Activated CD8-positive, alpha-beta memory T cell treated with anti-CD3 and anti-CD28 coated beads, Interleukin-2, amount 50 U/mL, for 24 hours (primary cell): ENCODE data around the gene RNF167.
A peak's percentile ranks its signal among the peaks of the same experiment; 100 is the strongest.

Source experiments
- DNase-seq: peaks from one replicate; pipeline ENCODE4 v3.0.0-alpha.2; 2020; ENCODE audit errors: extremely low read depth

The RNF167 gene

GRCh38 chr17:4939796-4940554 lies at the start of gene RNF167, which contains the start of gene SLC25A11:
Gene RNF167, plus strand, starts transcription at chr17:4940268. Its CDS starts 642 bp downstream, at chr17:4940910.
Gene SLC25A11, minus strand, starts transcription at chr17:4940046. Its CDS starts 136 bp downstream, at chr17:4939910.
- peak; percentile 90 for DNase-seq

DNA sequence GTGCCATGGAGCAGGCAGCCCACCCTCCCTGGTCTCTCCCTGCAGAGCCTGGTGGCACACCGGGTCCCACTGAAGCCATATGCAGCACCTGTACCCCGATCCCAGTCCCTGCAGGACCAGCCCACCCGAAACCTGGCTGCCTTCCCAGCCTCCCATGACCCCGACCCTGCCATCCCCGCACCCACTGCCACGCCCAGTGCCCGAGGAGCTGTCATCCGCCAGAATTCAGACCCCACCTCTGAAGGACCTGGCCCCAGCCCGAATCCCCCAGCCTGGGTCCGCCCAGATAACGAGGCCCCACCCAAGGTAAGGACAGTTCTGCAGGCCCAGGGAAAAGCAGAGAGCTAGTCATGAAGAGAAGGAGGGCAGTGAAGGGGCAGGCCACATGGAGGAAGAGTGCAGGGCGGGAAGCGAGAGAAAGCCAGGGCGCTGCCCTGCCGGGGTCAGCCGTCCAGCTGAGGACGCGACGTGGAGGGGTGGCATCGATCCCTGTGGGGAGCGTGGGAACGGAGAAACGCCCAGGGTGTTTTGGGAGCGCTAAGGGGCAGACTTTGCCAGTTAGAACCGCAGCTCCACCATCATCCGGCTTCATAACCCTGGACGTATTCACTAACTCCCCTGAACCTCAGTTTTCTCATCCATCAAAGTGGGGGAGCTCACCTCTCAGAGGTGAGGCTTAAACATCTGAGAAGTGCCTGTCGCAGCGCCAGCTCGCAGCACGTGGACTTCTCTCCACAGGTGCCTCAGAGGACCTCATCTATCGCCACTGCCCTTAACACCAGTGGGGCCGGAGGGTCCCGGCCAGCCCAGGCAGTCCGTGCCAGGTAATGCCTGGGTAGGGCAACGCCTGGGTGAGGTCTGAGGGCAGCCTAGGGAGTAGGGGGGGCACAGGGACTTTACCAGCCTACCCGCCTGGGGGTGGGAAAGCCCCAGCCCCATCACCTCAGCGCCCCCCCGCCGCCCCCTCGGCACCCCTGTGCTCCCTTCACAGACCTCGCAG lies 48.4 kb upstream of the RNF167 start:
- DNase-seq: no peak

GRCh38 chr17:4892499-4893221 lies 47.4 kb upstream of the RNF167 start:
- no peak for DNase-seq

DNA sequence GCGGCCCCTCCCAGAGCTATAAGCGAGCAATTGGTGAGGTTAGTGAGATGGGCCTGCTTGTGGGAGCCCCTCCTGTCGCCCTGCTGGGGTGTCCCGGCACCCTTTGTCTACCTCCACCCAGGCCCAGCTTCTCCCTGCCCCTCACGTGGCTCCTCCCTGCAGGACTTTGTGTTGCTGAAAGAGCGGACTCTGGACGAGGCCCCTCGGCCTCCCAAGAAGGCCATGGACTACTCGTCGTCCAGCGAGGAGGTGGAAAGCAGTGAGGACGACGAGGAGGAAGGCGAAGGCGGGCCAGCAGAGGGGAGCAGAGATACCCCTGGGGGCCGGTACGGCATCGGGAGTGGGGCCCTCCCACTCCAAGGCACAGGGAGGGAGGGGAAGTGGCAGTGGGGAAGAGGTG lies 46.8 kb upstream of the RNF167 start:
- no peak for DNase-seq

DNA sequence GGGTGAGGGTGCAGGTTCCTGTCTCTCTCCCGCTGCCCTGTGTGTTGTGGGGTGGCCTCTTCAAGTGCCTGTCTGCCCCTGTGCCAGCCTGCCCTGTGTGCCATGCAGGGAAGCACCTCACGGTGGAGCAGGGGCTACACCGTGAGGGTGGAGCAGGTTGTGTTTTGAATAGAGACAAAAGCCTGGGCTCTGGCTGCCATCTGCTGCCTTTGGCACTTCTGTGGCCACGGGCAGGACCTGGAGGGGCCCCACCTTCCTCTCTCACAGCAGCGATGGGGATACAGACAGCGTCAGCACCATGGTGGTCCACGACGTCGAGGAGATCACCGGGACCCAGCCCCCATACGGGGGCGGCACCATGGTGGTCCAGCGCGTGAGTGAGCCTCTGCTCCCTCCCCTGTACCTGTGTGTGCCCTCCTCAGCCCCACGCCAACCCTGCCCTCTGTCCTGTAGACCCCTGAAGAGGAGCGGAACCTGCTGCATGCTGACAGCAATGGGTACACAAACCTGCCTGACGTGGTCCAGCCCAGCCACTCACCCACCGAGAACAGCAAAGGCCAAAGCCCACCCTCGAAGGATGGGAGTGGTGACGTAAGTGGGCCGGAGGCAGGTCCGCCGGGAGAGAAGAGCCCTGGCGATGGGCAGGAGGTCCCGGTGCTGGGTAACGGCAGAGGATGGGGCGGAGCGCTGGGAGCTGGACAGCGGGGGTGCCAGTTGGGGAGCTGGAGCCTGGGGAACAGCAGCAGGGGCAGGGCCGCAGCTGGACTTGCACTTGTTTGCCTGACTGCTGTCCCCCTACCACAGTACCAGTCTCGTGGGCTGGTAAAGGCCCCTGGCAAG lies 46.1 kb upstream of the RNF167 start:
- DNase-seq: no peak

- no peak for DNase-seq
These were observed 44.9 kb upstream of the RNF167 start for GRCh38 chr17:4895121-4895520.

DNA sequence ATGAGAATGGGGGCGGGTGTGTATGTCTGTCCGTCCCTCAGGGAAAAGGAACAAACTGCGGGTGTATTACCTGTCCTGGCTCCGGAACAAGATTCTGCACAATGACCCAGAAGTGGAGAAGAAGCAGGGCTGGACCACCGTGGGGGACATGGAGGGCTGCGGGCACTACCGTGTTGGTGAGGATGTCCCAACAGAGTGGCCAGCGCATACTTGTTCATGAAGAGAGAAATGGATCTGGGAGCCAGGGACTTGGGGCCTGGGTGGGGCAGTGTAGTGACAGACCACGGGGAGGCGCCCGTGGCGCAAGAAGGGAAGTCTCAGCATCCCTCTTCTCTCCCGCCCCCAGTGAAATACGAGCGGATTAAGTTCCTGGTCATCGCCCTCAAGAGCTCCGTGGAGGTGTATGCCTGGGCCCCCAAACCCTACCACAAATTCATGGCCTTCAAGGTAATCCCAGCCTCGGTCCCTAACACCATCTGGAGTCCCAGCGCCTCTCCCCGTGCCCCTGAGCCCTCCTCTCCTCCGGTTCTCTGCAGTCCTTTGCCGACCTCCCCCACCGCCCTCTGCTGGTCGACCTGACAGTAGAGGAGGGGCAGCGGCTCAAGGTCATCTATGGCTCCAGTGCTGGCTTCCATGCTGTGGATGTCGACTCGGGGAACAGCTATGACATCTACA lies 44.3 kb upstream of the RNF167 start:
- no peak for DNase-seq

GRCh38 chr17:4896332-4897197 lies 43.5 kb upstream of the RNF167 start:
- no peak for DNase-seq

DNA sequence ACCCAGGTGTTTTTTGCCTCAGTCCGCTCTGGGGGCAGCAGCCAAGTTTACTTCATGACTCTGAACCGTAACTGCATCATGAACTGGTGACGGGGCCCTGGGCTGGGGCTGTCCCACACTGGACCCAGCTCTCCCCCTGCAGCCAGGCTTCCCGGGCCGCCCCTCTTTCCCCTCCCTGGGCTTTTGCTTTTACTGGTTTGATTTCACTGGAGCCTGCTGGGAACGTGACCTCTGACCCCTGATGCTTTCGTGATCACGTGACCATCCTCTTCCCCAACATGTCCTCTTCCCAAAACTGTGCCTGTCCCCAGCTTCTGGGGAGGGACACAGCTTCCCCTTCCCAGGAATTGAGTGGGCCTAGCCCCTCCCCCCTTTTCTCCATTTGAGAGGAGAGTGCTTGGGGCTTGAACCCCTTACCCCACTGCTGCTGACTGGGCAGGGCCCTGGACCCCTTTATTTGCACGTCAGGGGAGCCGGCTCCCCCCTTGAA lies 42.8 kb upstream of the RNF167 start:
- DNase-seq: no peak

DNA sequence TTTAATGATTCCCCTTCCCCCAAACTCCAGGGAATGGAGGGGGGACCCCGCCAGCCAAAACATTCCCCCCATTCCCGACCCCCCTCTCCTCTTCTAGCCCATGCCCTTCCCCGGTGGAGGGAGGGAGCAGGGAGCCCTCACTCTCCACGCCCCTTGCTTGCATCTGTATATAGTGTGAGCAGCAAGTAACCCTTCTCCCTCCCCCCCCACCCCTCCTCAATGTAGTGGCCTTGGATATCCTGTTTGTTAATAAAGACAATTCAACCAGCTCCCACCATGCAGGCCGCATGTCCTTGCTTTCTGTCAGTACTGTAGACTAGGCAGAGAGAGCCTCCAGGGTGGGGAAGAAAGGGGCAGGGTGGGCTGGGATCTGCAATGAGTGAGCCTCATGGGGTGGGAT lies 42.3 kb upstream of the RNF167 start:
- DNase-seq: no peak

- DNase-seq: no peak
These were observed 41.7 kb upstream of the RNF167 start for GRCh38 chr17:4898351-4898750.

DNA sequence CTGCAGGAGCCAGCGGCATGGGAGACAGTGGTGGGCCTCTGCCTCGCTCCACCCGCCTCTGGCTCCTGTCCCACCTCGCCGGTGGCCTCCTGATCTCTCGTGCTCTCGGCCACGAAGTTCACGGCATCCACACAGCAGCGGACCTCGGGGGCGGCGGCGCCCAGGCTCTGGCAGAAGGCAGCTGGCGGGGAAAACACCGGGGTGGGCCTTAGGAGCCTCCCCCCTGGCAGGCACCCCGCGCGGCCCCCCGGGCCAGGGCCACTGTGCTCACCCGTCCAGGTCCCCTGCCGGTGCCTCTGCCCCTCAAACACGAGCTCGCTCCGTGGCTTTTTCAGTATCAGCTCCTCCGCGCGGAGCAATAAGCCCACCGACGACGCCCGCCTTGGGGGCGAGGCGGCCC lies 41.1 kb upstream of the RNF167 start:
- DNase-seq: no peak

GRCh38 chr17:4899341-4900230 lies 40.5 kb upstream of the RNF167 start, which contains the start of gene C17orf107:
Gene C17orf107, plus strand, starts transcription at chr17:4899536. Its CDS starts 227 bp downstream, at chr17:4899763.
- peak; percentile 75 for DNase-seq

DNA sequence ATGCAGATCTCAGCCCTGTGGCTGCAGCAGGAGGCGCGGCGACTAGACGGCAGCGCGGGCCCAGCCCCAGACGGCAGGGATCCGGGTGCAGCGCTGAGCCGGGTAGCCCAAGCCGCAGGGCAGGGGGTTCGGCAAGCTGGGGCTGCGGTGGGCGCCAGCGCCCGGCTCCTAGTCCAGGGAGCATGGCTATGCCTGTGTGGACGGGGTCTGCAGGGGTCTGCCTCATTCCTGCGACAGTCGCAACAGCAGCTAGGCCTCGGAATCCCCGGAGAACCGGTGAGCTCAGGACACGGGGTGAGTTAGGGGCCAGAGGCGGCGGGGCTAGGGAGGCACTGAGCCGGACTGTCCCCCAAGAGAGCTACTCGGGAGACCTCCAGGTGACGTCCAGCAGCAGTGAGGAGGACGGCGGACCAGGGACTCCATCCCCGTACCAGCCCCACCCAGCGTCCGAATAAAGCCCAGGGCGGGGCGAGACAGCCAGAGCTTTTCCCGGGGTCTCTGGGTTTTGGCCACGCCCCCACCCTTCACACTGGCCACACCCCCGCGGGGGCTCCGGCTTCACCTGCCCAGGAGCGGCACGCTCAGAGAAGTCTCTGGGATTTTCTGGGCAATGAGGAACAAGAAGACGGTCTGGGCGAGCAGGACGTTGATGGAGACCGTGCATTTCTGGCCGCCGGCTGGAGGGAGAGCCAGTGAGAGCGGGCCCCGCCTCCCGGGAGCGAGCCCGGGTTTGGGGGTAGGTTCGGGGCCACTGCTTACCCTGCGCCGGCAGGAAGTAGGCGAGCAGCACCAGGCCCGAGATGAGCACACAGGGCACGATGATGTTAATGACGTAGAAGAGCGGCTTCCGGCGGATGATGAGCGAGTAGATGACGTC lies 39.6 kb upstream of the RNF167 start:
- DNase-seq: no peak

GRCh38 chr17:4901108-4901647 lies 38.9 kb upstream of the RNF167 start:
- DNase-seq: no peak

DNA sequence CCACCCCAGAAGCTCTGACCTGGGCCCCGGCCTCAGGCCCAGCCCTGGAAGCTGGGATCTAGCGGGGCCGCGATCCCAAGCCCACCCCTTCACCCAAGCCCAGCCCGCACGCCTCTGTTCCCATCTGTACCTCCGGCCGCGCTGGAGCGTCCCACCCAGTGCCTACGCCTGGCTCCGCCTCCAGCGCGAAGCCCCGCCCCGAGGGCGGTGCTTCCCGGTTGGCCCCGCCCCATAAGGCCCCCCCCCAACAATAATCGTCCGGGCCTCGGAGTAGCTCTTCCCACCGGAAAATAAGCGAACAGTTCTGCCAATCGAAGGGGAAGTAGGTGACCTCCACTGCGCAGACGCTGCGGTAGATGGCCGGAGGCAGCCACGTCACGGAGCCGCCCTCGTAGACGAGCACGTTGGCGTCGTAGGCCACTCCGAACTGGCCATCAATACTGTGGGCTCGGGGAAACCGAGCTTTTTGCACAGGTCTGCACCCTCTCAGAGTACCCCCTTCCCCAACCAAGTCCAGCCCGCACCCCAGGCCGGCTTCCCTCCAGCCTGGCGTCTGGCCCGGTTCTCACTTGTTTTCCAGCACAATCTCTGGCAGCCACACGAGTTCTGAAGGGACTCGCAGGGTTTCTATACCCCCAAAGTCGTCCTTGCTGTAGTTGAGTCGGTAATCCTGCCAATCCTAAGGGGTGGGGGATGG lies 38.3 kb upstream of the RNF167 start:
- no peak for DNase-seq
